ENCODE measurements around the gene GPS1. TPM values are rescaled to one million over a fixed set of nuclear protein-coding genes. Genes with fewer than 3 reads are reported as not detected.
"Not testable (repeated sequence)": the region's sequence is repeated elsewhere in the genome, so short reads cannot be mapped to it uniquely, and the experiment has no call there.

The GPS1 gene
- total RNA-seq, 1 donor from 2014 or later = 71.5 TPM

DNA sequence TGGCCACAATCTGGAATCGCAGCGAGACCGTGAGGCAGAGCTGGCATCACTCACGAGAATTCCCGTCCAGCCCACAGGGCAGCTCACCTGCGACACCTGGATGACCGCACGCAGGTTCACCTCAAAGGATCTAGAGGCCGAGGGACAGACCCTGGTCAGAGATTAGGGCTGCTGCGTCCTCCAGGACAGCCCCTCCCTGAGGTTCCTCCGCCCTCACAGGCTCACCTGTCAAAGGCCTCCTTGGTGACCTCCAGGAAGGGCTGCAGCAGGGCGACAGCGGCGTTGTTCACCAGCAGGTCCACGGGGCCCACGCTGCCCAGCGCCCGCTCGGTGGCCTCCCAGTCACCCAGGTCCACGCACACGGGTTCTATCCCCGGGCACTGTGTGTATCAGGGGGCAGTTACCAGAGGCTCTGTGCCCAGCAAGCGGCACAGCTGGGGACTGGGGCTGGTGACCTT, 15.0 kb upstream of the GPS1 start:
- Histone ChIP-seq H3K9me3 (no peaks in the 10 kb centered on the region), H3K4me1 (peaks cover 34% of the 10 kb centered on the region), H3K4me3 (peak overlapping the region; percentile 76), H3K36me3 (no peaks in the 10 kb centered on the region), H3K27me3 (ENCODE audit: low read depth) (peaks cover 8% of the 10 kb centered on the region), H3K27ac (peak overlapping the region; percentile 97)
- intact Hi-C loops (cut with DNase I) = no loop called here
- TF ChIP-seq, protein P1, sequence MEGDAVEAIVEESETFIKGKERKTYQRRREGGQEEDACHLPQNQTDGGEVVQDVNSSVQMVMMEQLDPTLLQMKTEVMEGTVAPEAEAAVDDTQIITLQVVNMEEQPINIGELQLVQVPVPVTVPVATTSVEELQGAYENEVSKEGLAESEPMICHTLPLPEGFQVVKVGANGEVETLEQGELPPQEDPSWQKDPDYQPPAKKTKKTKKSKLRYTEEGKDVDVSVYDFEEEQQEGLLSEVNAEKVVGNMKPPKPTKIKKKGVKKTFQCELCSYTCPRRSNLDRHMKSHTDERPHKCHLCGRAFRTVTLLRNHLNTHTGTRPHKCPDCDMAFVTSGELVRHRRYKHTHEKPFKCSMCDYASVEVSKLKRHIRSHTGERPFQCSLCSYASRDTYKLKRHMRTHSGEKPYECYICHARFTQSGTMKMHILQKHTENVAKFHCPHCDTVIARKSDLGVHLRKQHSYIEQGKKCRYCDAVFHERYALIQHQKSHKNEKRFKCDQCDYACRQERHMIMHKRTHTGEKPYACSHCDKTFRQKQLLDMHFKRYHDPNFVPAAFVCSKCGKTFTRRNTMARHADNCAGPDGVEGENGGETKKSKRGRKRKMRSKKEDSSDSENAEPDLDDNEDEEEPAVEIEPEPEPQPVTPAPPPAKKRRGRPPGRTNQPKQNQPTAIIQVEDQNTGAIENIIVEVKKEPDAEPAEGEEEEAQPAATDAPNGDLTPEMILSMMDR (IDR thresholded peaks at IDR 0.05) = no peak
- ATAC-seq = peak in 1 of 2 donors; percentile 2
- no peak for DNase-seq

DNA sequence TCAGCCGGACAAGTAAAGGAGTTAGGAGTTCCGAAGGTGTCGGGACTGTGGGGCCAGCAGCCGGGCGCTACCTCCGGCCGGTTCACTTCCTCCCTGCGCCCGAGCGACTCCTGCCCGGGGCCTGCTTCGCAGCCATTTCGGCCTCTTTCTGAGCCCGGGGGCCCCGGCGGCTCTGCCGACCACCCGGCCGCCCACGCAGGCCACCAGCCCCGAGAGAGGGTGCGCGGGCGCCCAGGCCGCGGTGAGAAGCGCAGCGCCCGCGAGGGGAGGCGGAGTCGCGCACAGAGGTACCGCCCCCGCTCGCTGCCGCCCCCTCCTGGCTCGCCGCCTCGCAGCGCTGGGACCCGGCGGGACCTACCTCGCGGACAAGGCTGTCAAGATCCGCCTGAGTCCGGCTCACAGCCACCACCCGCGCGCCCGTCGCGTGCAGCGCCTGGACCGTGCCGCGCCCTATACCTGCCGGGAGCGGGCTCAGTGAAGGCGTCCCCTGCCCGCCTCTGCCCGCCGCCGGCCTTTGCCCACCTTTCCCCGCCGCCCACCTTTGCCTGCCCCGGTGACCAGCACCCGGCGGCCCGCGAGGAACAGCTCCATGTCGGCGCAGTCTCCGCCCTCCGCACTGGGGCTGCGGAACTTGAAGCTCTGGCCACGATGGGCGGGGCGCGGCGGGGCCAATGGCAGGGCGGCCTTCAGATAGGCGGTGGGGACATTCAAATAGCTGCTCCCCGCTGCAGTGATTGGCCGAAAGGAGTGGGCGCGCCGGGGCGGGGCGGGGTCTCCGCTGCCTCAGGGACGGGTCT, 14.4 kb upstream of the GPS1 start, which contains the start of gene DCXR:
Gene DCXR (minus strand): TSS at position 606 of the 797 bp plus-strand sequence. CDS start 15 bp downstream, at position 591.
- Histone ChIP-seq H3K4me3 (peak within 1 kb of the TSS; percentile 76), H3K36me3 (no peaks in the 10 kb centered on the region), H3K9me3 (no peaks in the 10 kb centered on the region), H3K27me3 (ENCODE audit: low read depth) (peaks cover 4% of the 10 kb centered on the region), H3K4me1 (peaks cover 29% of the 10 kb centered on the region), H3K27ac (peak within 1 kb of the TSS; percentile 97)
- ATAC-seq (peak; percentile 97 to 98), DNase-seq (peak; percentile 98)
- intact Hi-C loops (cut with DNase I) = no loop called here
- TF ChIP-seq, protein P1 (IDR thresholded peaks at IDR 0.05) = peak; percentile 83

DNA sequence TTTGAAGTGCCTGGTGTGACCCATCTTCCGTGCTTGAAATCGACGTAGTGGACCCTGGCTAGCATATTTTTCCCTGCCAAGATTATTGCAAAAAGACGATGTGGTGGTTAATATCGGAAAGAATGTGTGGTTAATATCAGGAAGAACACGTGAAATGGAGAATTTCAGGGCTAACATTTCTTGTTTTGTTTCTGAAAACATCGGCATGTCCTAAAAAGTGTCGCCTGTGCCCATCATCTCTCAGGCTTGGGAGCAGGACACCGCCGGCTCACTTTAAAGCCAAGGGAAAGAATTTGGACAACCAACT, 13.9 kb upstream of the GPS1 start:
- Histone ChIP-seq H3K9me3 (no peaks in the 10 kb centered on the region), H3K4me3 (peak overlapping the region; percentile 76), H3K36me3 (no peaks in the 10 kb centered on the region), H3K27me3 (ENCODE audit: low read depth) (no peaks in the 10 kb centered on the region), H3K27ac (peak overlapping the region; percentile 97), H3K4me1 (peaks cover 27% of the 10 kb centered on the region)
- intact Hi-C loops (cut with DNase I) = no loop called here
- DNase-seq (no peak), ATAC-seq (no peak)
- TF ChIP-seq, protein P1 (IDR thresholded peaks at IDR 0.05) = no peak

DNA sequence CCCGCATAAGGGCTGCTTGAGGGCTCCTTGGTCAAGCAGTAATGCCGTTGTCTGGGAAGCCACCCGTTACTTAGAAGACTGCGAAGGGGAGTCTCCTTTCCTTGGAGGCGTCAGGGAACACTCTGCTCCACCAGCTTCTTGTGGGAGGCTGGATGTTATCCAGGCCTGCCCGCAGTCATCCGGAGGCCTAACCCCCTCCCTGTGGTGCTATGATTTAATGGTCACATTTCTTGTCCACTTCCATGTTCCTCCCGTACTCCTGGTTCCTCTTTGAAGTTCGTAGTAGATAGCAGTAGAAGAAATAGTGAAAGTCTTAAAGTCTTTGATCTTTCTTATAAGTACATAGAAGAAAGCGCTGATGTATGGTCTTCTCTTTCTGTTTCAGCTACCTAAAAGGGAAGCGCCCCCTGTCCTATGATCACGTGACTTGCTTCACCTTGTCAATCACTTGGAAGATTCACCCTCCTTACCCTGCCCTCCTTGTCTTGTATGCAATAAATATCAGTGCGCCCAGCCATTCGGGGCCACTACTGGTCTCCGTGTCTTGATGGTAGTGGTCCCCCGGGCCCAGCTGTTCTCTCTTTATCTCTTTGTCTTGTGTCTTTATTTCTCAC, 12.8 kb upstream of the GPS1 start:
- DNase-seq; H3K27me3 ChIP-seq (ENCODE audit: low read depth); H3K9me3 ChIP-seq; intact Hi-C loops (cut with DNase I); H3K4me3 ChIP-seq; H3K36me3 ChIP-seq; ATAC-seq; H3K27ac ChIP-seq: not testable (repeated sequence)
- H3K4me1 ChIP-seq = peaks cover 27% of the 10 kb centered on the region

DNA sequence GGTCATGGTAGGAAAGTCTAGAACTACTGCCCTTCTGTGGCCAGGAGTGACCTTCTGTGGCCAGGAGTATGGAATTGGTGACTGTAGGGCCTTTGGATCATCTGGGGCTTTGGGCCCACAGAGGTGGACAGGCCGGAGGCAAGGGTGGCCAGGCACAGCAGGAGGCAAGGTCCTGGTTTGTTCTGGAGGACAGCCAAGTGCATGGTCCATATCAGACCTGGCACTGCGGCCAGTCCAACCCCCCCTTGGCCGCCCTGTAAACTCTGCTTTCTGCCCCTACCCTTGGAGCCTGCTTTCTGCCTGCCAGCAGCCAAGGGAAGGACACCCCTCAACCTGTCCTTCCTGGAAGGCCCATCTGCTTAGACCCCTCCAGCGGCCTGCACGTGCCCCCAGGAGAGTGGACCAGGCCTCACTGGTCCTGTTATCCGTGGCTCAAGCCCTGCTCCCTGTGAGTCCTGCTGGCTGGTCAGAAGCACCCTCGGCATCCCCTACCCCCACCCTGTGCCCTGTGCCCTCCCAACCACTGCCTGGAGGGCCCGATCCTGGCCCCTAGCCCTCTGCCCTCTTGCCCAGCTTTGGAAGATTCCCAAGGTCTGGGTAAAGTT, 11.9 kb upstream of the GPS1 start:
- ATAC-seq (no peak), DNase-seq (no peak)
- Histone ChIP-seq H3K27me3 (ENCODE audit: low read depth) (no peaks in the 10 kb centered on the region), H3K9me3 (no peaks in the 10 kb centered on the region), H3K36me3 (no peaks in the 10 kb centered on the region), H3K27ac (no peak overlapping the region), H3K4me1 (peaks cover 27% of the 10 kb centered on the region), H3K4me3 (no peak overlapping the region)
- TF ChIP-seq, protein P1 (IDR thresholded peaks at IDR 0.05) = no peak
- intact Hi-C loops (cut with DNase I) = no loop called here

Measured in lower lobe of right lung (tissue), 2 donors.